Mesenchymal stem cell (in vitro differentiated cells and primary cell): ENCODE measurements around the gene SASH1.

Source experiments
- DNase-seq: peaks from one replicate; pipeline ENCODE4 v3.0.0-alpha.2; 2013
- H2AFZ ChIP-seq: one replicate; pipeline ENCODE4 v1.6.1; 2013; ENCODE audit warnings: low read depth, mild to moderate bottlenecking, control low read depth, inconsistent platforms, low read length, moderate library complexity
- H2AK5ac ChIP-seq: 2 replicates; pipeline ENCODE4 v1.6.1; 2013; ENCODE audit warnings: low read length, moderate library complexity, mild to moderate bottlenecking, inconsistent platforms; ENCODE audit not compliant: severe bottlenecking
- H2BK120ac ChIP-seq: one replicate; pipeline ENCODE4 v1.6.1; 2013; ENCODE audit warnings: low read depth, mild to moderate bottlenecking, inconsistent platforms, low read length, moderate library complexity
- H2BK12ac ChIP-seq, 2 experiments: one replicate each; pipeline ENCODE4 v1.6.1; 2013; ENCODE audit warnings: inconsistent platforms in 2 of 2, low read length in 2 of 2, mild to moderate bottlenecking in 2 of 2, moderate library complexity in 2 of 2, control low read depth in 1 of 2
- H2BK15ac ChIP-seq: one replicate; pipeline ENCODE4 v1.6.1; 2013; ENCODE audit warnings: mild to moderate bottlenecking, low read depth, inconsistent platforms; ENCODE audit not compliant: poor library complexity, severe bottlenecking
- H2BK5ac ChIP-seq: 2 replicates; pipeline ENCODE4 v1.6.1; 2013; ENCODE audit warnings: low read depth, mild to moderate bottlenecking, low read length, control low read depth, inconsistent platforms; ENCODE audit not compliant: poor library complexity, severe bottlenecking
- H3K14ac ChIP-seq, 2 experiments: one replicate each; pipeline ENCODE4 v1.6.1; 2013; ENCODE audit warnings: inconsistent platforms in 2 of 2, low read length in 2 of 2, control low read depth in 1 of 2, mild to moderate bottlenecking in 1 of 2, moderate library complexity in 1 of 2
- H3K18ac ChIP-seq, 2 experiments: one replicate each; pipeline ENCODE4 v1.6.1; 2013; ENCODE audit warnings: inconsistent platforms in 2 of 2, low read length in 2 of 2, control low read depth in 1 of 2, low read depth in 1 of 2, mild to moderate bottlenecking in 1 of 2
- H3K23ac ChIP-seq, 2 experiments: one replicate each; pipeline ENCODE4 v1.6.1; 2013; ENCODE audit warnings: inconsistent platforms in 2 of 2, low read length in 2 of 2, mild to moderate bottlenecking in 2 of 2, moderate library complexity in 2 of 2, control low read depth in 1 of 2
- H3K27ac ChIP-seq: 2 replicates; pipeline ENCODE4 v1.5.1; 2013; ENCODE audit warnings: mild to moderate bottlenecking, moderate library complexity, low read length, control low read depth, inconsistent platforms; ENCODE audit not compliant: poor library complexity, severe bottlenecking
- H3K27me3 ChIP-seq, 2 experiments: 2 replicates each; pipeline versions ENCODE4 v1.6.1 to v1.7.0; 2013; ENCODE audit warnings: low read length in 2 of 2, mild to moderate bottlenecking in 2 of 2, moderate library complexity in 2 of 2, control low read depth in 1 of 2, inconsistent platforms in 1 of 2; ENCODE audit not compliant: control insufficient read depth in 1 of 2, insufficient read depth in 1 of 2
- H3K36me3 ChIP-seq, 2 experiments: 2 replicates each; pipeline versions ENCODE4 v1.6.1 to v1.7.0; 2013; ENCODE audit warnings: low read length in 2 of 2, control low read depth in 1 of 2, inconsistent platforms in 1 of 2, low read depth in 1 of 2, mild to moderate bottlenecking in 1 of 2; ENCODE audit not compliant: insufficient read depth in 2 of 2, control insufficient read depth in 1 of 2
- H3K4ac ChIP-seq, 2 experiments: one replicate each; pipeline ENCODE4 v1.6.1; 2013; ENCODE audit warnings: inconsistent platforms in 2 of 2, low read length in 2 of 2, mild to moderate bottlenecking in 2 of 2, moderate library complexity in 2 of 2, control low read depth in 1 of 2, low read depth in 1 of 2
- H3K4me1 ChIP-seq: 2 replicates; pipeline ENCODE4 v1.6.1; 2013; ENCODE audit warnings: low read depth, low read length, control low read depth; ENCODE audit not compliant: control insufficient read depth, insufficient read depth
- H3K4me2 ChIP-seq: 2 replicates; pipeline ENCODE4 v1.6.1; 2013; ENCODE audit warnings: low read length, mild to moderate bottlenecking, inconsistent platforms; ENCODE audit not compliant: poor library complexity, severe bottlenecking
- H3K4me3 ChIP-seq, 2 experiments: 2 replicates each; pipeline versions ENCODE4 v1.5.1 to v1.7.0; 2013; ENCODE audit warnings: low read length in 2 of 2, mild to moderate bottlenecking in 2 of 2, control low read depth in 1 of 2, low read depth in 1 of 2; ENCODE audit not compliant: insufficient read depth in 1 of 2
- H3K79me1 ChIP-seq: replicated peaks from 2 replicates; pipeline ENCODE4 v1.6.1; 2013; ENCODE audit warnings: mild to moderate bottlenecking, control low read depth, low read length, inconsistent platforms; ENCODE audit not compliant: poor library complexity, severe bottlenecking
- H3K9ac ChIP-seq: 2 replicates; pipeline ENCODE4 v1.7.0; 2013; ENCODE audit warnings: mild to moderate bottlenecking, low read length, moderate library complexity
- H3K9me3 ChIP-seq: 2 replicates; pipeline ENCODE4 v1.7.0; 2013; ENCODE audit warnings: mild to moderate bottlenecking, low read length; ENCODE audit not compliant: control insufficient read depth
- H4K8ac ChIP-seq: one replicate; pipeline ENCODE4 v1.6.1; 2013; ENCODE audit warnings: inconsistent platforms, mild to moderate bottlenecking, low read length, moderate library complexity
- H4K91ac ChIP-seq: one replicate; pipeline ENCODE4 v1.6.1; 2013; ENCODE audit warnings: mild to moderate bottlenecking, low read length, inconsistent platforms
- WGBS: methylation state at CpG from one replicate; pipeline ENCODE4 v1.1.7; 2013; ENCODE audit warnings: mixed read lengths; 5-methylcytosine and 5-hydroxymethylcytosine counted together

SASH1 gene

DNA sequence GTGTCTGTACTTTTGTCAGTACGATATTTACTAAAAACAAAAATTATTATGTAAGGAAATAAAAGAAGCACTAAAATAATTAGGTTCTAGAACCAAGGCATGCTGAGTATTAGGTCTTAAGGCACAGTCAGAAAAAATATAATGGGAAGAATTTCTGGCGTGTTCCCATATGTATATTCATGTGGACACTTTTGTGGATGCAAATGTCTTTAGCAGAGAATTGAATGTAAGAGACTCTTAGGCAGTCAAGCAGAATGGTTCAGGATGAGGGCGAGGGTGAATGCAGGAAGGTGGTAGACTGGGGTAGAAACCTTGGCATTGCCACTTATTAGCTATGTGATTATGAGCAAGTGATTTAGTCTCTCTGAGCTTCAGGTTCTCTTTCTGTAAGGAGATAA lies 71.5 kb downstream of the SASH1 start:
- no peak overlapping the region for H2BK12ac ChIP-seq

DNA sequence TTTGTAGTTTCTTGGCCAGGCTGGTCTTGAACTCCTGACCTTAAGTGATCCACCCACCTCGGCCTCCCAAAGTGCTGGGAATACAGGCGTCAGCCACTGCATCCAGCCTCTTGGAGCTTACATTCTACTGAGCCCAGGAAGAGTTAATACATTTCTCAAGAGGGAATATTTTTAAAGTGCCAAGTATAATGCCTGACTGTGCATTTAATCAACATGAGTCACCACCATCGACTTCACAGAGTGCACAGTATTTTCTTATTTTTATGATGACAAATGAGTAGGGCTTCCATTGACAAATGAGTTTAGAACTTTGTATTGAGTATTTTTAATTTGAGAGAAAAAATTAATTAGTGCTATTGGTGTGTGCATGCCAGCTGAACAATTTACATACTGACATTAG lies 72.2 kb downstream of the SASH1 start:
- Histone ChIP-seq H2BK15ac (no peak overlapping the region), H2BK120ac (no peak overlapping the region), H3K79me1 (peaks cover 32% of the 10 kb centered on the region), H3K36me3 (peaks cover 0 to 22% of the 10 kb centered on the region in 2 experiments), H2BK12ac (no peak overlapping the region), H3K14ac (no peak overlapping the region), H3K27ac (no peak overlapping the region), H3K9me3 (no peaks in the 10 kb centered on the region), H2BK5ac (no peak overlapping the region), H2AFZ (no peak overlapping the region), H3K4me3 (no peak overlapping the region), H4K8ac (no peak overlapping the region), H3K4me2 (no peak overlapping the region), H3K4ac (no peak overlapping the region), H2AK5ac (no peak overlapping the region), H3K23ac (no peak overlapping the region), H3K27me3 (no peaks in the 10 kb centered on the region), H3K9ac (no peak overlapping the region), H3K4me1 (peaks cover 10% of the 10 kb centered on the region), H3K18ac (no peak overlapping the region), H4K91ac (no peak overlapping the region)
- 6% methylated on average over 2 of the region's 3 CpGs for WGBS
- DNase-seq: peak; percentile 79

More for the DNA sequence above, 71.5 kb downstream of the SASH1 start:
- Histone ChIP-seq H3K9ac (no peak overlapping the region), H2AFZ (no peak overlapping the region), H4K8ac (no peak overlapping the region), H3K27ac (no peak overlapping the region), H3K4me3 (no peak overlapping the region), H3K18ac (no peak overlapping the region), H3K27me3 (no peaks in the 10 kb centered on the region), H3K23ac (no peak overlapping the region), H3K4ac (no peak overlapping the region), H3K14ac (no peak overlapping the region), H2BK5ac (no peak overlapping the region), H2BK120ac (no peak overlapping the region), H3K36me3 (peaks cover 0 to 20% of the 10 kb centered on the region in 2 experiments), H3K4me1 (peaks cover 10% of the 10 kb centered on the region), H3K79me1 (peaks cover 30% of the 10 kb centered on the region), H4K91ac (no peak overlapping the region), H2AK5ac (no peak overlapping the region), H3K4me2 (no peak overlapping the region), H3K9me3 (no peaks in the 10 kb centered on the region), H2BK15ac (no peak overlapping the region)
- no peak for DNase-seq
- WGBS: 99% methylated on average over 2 of the region's 3 CpGs

DNA sequence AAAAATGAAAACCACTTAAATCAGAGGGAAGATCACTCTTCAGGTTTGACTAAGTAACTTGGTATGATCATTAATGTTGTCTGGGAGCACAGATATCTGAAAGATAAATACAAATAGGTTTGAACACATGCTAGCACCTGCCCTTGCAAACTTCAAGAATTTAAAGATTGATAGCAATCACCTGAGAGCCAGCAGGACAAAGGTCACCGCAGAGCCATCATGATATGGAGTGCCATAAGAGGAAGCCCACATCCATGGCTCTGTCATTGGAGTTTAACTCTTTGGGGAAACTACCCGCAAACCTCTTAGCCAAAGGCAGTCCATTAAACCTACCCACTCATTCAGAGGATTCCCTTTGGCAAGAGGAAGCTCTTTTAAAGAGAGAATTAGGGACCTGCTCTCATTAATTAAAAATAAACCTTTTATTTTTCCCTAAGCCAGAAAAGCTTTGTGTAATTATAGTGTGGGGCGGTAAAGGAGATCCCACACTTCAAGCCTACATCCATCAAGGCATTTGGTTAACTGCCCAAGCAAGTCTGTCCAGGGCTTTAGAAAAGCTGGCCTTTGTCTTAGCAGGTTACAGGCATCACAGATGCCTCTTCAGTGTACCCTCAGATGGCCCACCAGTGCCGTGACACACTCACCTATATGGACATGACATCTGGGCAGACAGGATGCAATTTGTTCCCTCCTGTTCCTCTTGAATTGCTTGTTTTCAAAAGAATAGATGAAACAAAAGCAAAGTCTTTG lies 73.0 kb downstream of the SASH1 start:
- Histone ChIP-seq H3K4me3 (no peak overlapping the region), H3K36me3 (peaks cover 0 to 23% of the 10 kb centered on the region in 2 experiments), H2AK5ac (peak overlapping the region; percentile 87), H3K79me1 (peaks cover 30% of the 10 kb centered on the region), H2BK120ac (no peak overlapping the region), H2AFZ (no peak overlapping the region), H3K23ac (peak overlapping the region in 1 of 2 experiments; percentile 26), H3K4ac (peak overlapping the region in 1 of 2 experiments; percentile 20), H3K14ac (no peak overlapping the region), H3K27ac (no peak overlapping the region), H4K8ac (no peak overlapping the region), H3K9ac (no peak overlapping the region), H3K9me3 (no peaks in the 10 kb centered on the region), H3K4me1 (peaks cover 10% of the 10 kb centered on the region), H4K91ac (no peak overlapping the region), H2BK12ac (no peak overlapping the region), H3K27me3 (no peaks in the 10 kb centered on the region), H3K4me2 (no peak overlapping the region), H3K18ac (no peak overlapping the region), H2BK15ac (no peak overlapping the region), H2BK5ac (no peak overlapping the region)
- 100% methylated on average over 4 of the region's 4 CpGs for WGBS
- no peak for DNase-seq

DNA sequence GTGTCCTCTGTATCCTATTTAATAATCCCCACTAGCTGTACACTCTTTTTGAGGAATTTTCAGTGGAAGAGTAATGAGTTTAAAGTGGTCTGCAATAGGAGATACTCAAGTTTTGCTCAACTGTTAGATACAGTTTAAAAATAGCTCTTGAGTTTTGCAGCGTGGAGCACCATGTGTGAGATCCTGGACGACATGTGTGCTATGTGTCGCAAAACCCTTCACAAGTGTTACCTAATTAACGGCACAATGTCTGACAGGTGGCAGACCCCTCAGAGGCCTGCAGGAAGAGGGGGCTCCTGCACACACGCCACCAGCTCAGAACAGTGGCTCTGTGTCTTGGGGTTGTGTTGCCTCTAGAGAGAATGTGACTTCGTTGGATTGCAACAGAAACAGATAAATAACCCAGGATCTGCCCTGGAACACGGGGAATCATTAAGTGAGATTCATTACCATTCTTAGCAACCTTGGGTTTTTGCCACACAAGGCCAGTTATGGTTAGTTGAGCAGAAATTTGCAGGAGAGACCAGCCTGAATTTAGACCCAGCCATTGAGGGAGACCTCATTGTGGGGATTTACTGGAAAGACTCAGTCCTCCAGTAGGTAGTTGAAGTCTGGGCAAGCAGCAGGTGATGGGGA lies 73.8 kb downstream of the SASH1 start:
- DNase-seq: peak; percentile 45
- Histone ChIP-seq H3K4me3 (no peak overlapping the region), H3K23ac (no peak overlapping the region), H3K14ac (no peak overlapping the region), H2AK5ac (peak overlapping the region; percentile 17), H2BK5ac (no peak overlapping the region), H3K9ac (no peak overlapping the region), H2BK120ac (no peak overlapping the region), H4K91ac (no peak overlapping the region), H3K27me3 (no peaks in the 10 kb centered on the region), H3K4me2 (no peak overlapping the region), H2AFZ (no peak overlapping the region), H3K9me3 (no peaks in the 10 kb centered on the region), H3K4ac (no peak overlapping the region), H3K18ac (peak overlapping the region in 1 of 2 experiments; percentile 60), H2BK15ac (no peak overlapping the region), H2BK12ac (peak overlapping the region in 1 of 2 experiments; percentile 7), H4K8ac (no peak overlapping the region), H3K4me1 (peaks cover 10% of the 10 kb centered on the region), H3K36me3 (peaks cover 0 to 24% of the 10 kb centered on the region in 2 experiments), H3K79me1 (peaks cover 30% of the 10 kb centered on the region), H3K27ac (no peak overlapping the region)
- 81% methylated on average over 7 of the region's 7 CpGs for WGBS
